ENCODE results near the gene ERC2. TPM values are rescaled to one million over a fixed set of nuclear protein-coding genes. Genes with fewer than 3 reads are reported as not detected.
A peak's percentile ranks its signal among the peaks of the same experiment; 100 is the strongest.

Gene ERC2
- total RNA-seq, 2 donors from 2014 or later = 16.1 to 22.8 TPM

- H3K9me3 ChIP-seq (ENCODE audit: control insufficient read depth, low read length) = no peaks in the 10 kb centered on the region
- H3K27ac ChIP-seq (ENCODE audit: low read depth, low read length) = no peak overlapping the region
- no peak overlapping the region for H3K9ac ChIP-seq (ENCODE audit: extremely low read depth, low read length, poor library complexity, severe bottlenecking)
- 89 to 95% methylated on average over 2 of the region's 2 CpGs for WGBS, 2 experiments (ENCODE audit: insufficient coverage in 1 of 2, insufficient read length in 1 of 2)
- DNase-seq = no peak
- H3K36me3 ChIP-seq (ENCODE audit: control insufficient read depth, insufficient read depth, low read length) = no peaks in the 10 kb centered on the region
- H3K9me3 Mint-ChIP-seq = no peaks in the 10 kb centered on the region
- peaks cover 13% of the 10 kb centered on the region for H3K4me1 Mint-ChIP-seq
- no peak overlapping the region for H3K4me3 ChIP-seq (ENCODE audit: low read length)
- H3K4me1 ChIP-seq (ENCODE audit: control insufficient read depth, insufficient read depth, low read length) = no peaks in the 10 kb centered on the region
- H3K27me3 Mint-ChIP-seq (ENCODE audit: insufficient read depth) = no peaks in the 10 kb centered on the region
- TF ChIP-seq CTCF (conservative IDR thresholded peaks at IDR 0.05) = no peak
- no peak overlapping the region for H3K4me3 Mint-ChIP-seq
- no peaks in the 10 kb centered on the region for H3K27me3 ChIP-seq (ENCODE audit: control insufficient read depth, insufficient read depth, low read length, poor library complexity, severe bottlenecking)
- no peaks in the 10 kb centered on the region for H3K36me3 Mint-ChIP-seq (ENCODE audit: low read depth)
- peak overlapping the region; percentile 19 for H3K27ac Mint-ChIP-seq
Observed at GRCh38 chr3:56308471-56308870, 159.8 kb downstream of the ERC2 start.

GRCh38 chr3:56304069-56304468 lies 164.2 kb downstream of the ERC2 start:
- Mint-ChIP-seq H3K9me3 (no peaks in the 10 kb centered on the region), H3K4me3 (no peak overlapping the region), H3K36me3 (ENCODE audit: low read depth) (peaks cover 2% of the 10 kb centered on the region), H3K27ac (no peak overlapping the region), H3K27me3 (ENCODE audit: insufficient read depth) (no peaks in the 10 kb centered on the region), H3K4me1 (peaks cover 10% of the 10 kb centered on the region)
- DNase-seq = no peak
- TF ChIP-seq CTCF (conservative IDR thresholded peaks at IDR 0.05) = no peak
- H3K27ac ChIP-seq (ENCODE audit: low read depth, low read length) = no peak overlapping the region
- H3K4me3 ChIP-seq (ENCODE audit: low read length) = no peak overlapping the region
- no peaks in the 10 kb centered on the region for H3K4me1 ChIP-seq (ENCODE audit: control insufficient read depth, insufficient read depth, low read length)
- no peaks in the 10 kb centered on the region for H3K9me3 ChIP-seq (ENCODE audit: control insufficient read depth, low read length)
- no peaks in the 10 kb centered on the region for H3K36me3 ChIP-seq (ENCODE audit: control insufficient read depth, insufficient read depth, low read length)
- 92 to 100% methylated on average over 1 of the region's 1 CpG for WGBS, 2 experiments (ENCODE audit: insufficient coverage in 1 of 2, insufficient read length in 1 of 2)
- H3K9ac ChIP-seq (ENCODE audit: extremely low read depth, low read length, poor library complexity, severe bottlenecking) = no peak overlapping the region
- no peaks in the 10 kb centered on the region for H3K27me3 ChIP-seq (ENCODE audit: control insufficient read depth, insufficient read depth, low read length, poor library complexity, severe bottlenecking)

- H3K27ac ChIP-seq (ENCODE audit: low read depth, low read length) = no peak overlapping the region
Observed at GRCh38 chr3:56303487-56303886, 164.8 kb downstream of the ERC2 start.

More at GRCh38 chr3:56303487-56303886, 164.8 kb downstream of the ERC2 start:
- Mint-ChIP-seq H3K9me3 (no peaks in the 10 kb centered on the region), H3K27me3 (ENCODE audit: insufficient read depth) (no peaks in the 10 kb centered on the region), H3K4me1 (peaks cover 10% of the 10 kb centered on the region), H3K36me3 (ENCODE audit: low read depth) (peaks cover 2% of the 10 kb centered on the region), H3K27ac (no peak overlapping the region), H3K4me3 (no peak overlapping the region)
- H3K4me3 ChIP-seq (ENCODE audit: low read length) = no peak overlapping the region
- no peaks in the 10 kb centered on the region for H3K4me1 ChIP-seq (ENCODE audit: control insufficient read depth, insufficient read depth, low read length)
- peak; percentile 89 for DNase-seq
- no peaks in the 10 kb centered on the region for H3K27me3 ChIP-seq (ENCODE audit: control insufficient read depth, insufficient read depth, low read length, poor library complexity, severe bottlenecking)
- H3K36me3 ChIP-seq (ENCODE audit: control insufficient read depth, insufficient read depth, low read length) = no peaks in the 10 kb centered on the region
- H3K9me3 ChIP-seq (ENCODE audit: control insufficient read depth, low read length) = peaks cover 3% of the 10 kb centered on the region
- 25 to 36% methylated on average over 2 to 5 of the region's 5 CpGs for WGBS, 2 experiments (ENCODE audit: insufficient coverage in 1 of 2, insufficient read length in 1 of 2)
- peak; percentile 88 for TF ChIP-seq CTCF (conservative IDR thresholded peaks at IDR 0.05)
- no peak overlapping the region for H3K9ac ChIP-seq (ENCODE audit: extremely low read depth, low read length, poor library complexity, severe bottlenecking)
